ENCODE data around the gene SUMF1.

DNA sequence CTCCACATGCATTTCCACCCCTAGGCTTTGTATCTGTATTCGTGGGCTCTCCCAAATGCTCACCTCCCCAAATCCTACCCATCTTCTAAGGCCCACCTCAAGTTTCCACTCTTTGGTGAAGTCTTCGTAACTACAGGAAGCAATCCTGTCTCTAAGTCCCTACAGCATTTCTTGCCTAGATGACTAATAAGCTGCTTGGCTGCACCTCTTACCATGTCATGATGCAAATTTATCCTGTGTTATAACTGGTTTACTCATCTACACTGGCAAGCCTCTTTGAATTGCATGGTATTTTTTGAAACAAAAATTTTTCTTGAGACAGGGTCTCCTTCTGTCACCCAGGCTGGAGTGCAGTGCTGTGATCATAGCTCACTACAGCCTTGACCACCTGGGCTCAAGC, 90.6 kb downstream of the SUMF1 start:
- TF ChIP-seq, protein P1, sequence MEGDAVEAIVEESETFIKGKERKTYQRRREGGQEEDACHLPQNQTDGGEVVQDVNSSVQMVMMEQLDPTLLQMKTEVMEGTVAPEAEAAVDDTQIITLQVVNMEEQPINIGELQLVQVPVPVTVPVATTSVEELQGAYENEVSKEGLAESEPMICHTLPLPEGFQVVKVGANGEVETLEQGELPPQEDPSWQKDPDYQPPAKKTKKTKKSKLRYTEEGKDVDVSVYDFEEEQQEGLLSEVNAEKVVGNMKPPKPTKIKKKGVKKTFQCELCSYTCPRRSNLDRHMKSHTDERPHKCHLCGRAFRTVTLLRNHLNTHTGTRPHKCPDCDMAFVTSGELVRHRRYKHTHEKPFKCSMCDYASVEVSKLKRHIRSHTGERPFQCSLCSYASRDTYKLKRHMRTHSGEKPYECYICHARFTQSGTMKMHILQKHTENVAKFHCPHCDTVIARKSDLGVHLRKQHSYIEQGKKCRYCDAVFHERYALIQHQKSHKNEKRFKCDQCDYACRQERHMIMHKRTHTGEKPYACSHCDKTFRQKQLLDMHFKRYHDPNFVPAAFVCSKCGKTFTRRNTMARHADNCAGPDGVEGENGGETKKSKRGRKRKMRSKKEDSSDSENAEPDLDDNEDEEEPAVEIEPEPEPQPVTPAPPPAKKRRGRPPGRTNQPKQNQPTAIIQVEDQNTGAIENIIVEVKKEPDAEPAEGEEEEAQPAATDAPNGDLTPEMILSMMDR (IDR thresholded peaks at IDR 0.05) = no peak
- TF ChIP-seq POLR2A (IDR thresholded peaks at IDR 0.05) = no peak
